Trophoblast cell (in vitro differentiated cells and primary cell): ENCODE results near the gene IBTK.

Experiments used
- DNase-seq, 2 donors: peaks; one replicate each; pipeline ENCODE4 v3.0.0-alpha.2; 2016
- H2AFZ ChIP-seq: 2 replicates; pipeline ENCODE4 v1.6.1; 2013; ENCODE audit warnings: low read length, moderate library complexity, mild to moderate bottlenecking; ENCODE audit not compliant: insufficient read depth, poor library complexity
- H2AK5ac ChIP-seq: 2 replicates; pipeline ENCODE4 v1.6.1; 2013; ENCODE audit warnings: mild to moderate bottlenecking, low read length
- H2BK120ac ChIP-seq: 2 replicates; pipeline ENCODE4 v1.6.1; 2013; ENCODE audit warnings: low read length, mild to moderate bottlenecking, moderate library complexity; ENCODE audit not compliant: insufficient read depth, poor library complexity
- H2BK12ac ChIP-seq: 2 replicates; pipeline ENCODE4 v1.6.1; 2013; ENCODE audit warnings: mild to moderate bottlenecking, low read length, moderate library complexity
- H2BK5ac ChIP-seq: 2 replicates; pipeline ENCODE4 v1.6.1; 2013; ENCODE audit warnings: low read length, low read depth, moderate library complexity, mild to moderate bottlenecking; ENCODE audit not compliant: poor library complexity
- H3K14ac ChIP-seq: 2 replicates; pipeline ENCODE4 v1.6.1; 2013; ENCODE audit warnings: mild to moderate bottlenecking, low read length
- H3K18ac ChIP-seq: 2 replicates; pipeline ENCODE4 v1.6.1; 2013; ENCODE audit warnings: mild to moderate bottlenecking, low read length
- H3K23ac ChIP-seq: 2 replicates; pipeline ENCODE4 v1.6.1; 2013; ENCODE audit warnings: low read length
- H3K27ac ChIP-seq: 2 replicates; pipeline ENCODE4 v1.5.1; 2013; ENCODE audit warnings: low read depth, mild to moderate bottlenecking, inconsistent platforms, low read length, moderate library complexity
- H3K27me3 ChIP-seq: 2 replicates; pipeline ENCODE4 v1.6.1; 2013; ENCODE audit warnings: inconsistent platforms, mild to moderate bottlenecking, low read length, moderate library complexity; ENCODE audit not compliant: insufficient read depth
- H3K36me3 ChIP-seq, 2 experiments: 1 replicate in 1 of 2; 2 replicates in 1 of 2; pipeline ENCODE4 v1.6.1; 2013; ENCODE audit warnings: low read length in 2 of 2, mild to moderate bottlenecking in 2 of 2, moderate library complexity in 1 of 2; ENCODE audit not compliant: insufficient read depth in 2 of 2, control insufficient read depth in 1 of 2
- H3K4ac ChIP-seq: 2 replicates; pipeline ENCODE4 v1.6.1; 2013; ENCODE audit warnings: low read depth, mild to moderate bottlenecking, low read length, moderate library complexity
- H3K4me1 ChIP-seq, 2 experiments: 1 replicate in 1 of 2; 2 replicates in 1 of 2; pipeline ENCODE4 v1.6.1; 2013; ENCODE audit warnings: low read length in 2 of 2, mild to moderate bottlenecking in 2 of 2, moderate library complexity in 1 of 2; ENCODE audit not compliant: insufficient read depth in 2 of 2, control insufficient read depth in 1 of 2
- H3K4me2 ChIP-seq: 2 replicates; pipeline ENCODE4 v1.6.1; 2013; ENCODE audit warnings: inconsistent platforms, mild to moderate bottlenecking, low read length, moderate library complexity
- H3K4me3 ChIP-seq: 2 replicates; pipeline ENCODE4 v1.5.1; 2013; ENCODE audit warnings: mild to moderate bottlenecking, low read depth, low read length, inconsistent platforms
- H3K79me1 ChIP-seq: one replicate; pipeline ENCODE4 v1.6.1; 2013; ENCODE audit warnings: low read length
- H3K79me2 ChIP-seq: 2 replicates; pipeline ENCODE4 v1.6.1; 2013; ENCODE audit warnings: low read length, mild to moderate bottlenecking; ENCODE audit not compliant: control insufficient read depth, insufficient read depth, poor library complexity
- H3K9ac ChIP-seq: 2 replicates; pipeline ENCODE4 v1.6.1; 2013; ENCODE audit warnings: mild to moderate bottlenecking, low read length
- H3K9me3 ChIP-seq: 2 replicates; pipeline ENCODE4 v1.6.1; 2013; ENCODE audit warnings: low read depth, mild to moderate bottlenecking, control low read depth, inconsistent platforms, low read length; ENCODE audit not compliant: insufficient read depth
- H4K12ac ChIP-seq: 2 replicates; pipeline ENCODE4 v1.6.1; 2013; ENCODE audit warnings: low read depth, mild to moderate bottlenecking, low read length, moderate library complexity
- H4K8ac ChIP-seq: 2 replicates; pipeline ENCODE4 v1.6.1; 2013; ENCODE audit warnings: low read depth, mild to moderate bottlenecking, low read length, moderate library complexity
- H4K91ac ChIP-seq: one replicate; pipeline ENCODE4 v1.6.1; 2013; ENCODE audit warnings: low read depth, mild to moderate bottlenecking, low read length, moderate library complexity
- WGBS: extraction: QIAGEN DNeasy Blood & Tissue Kit; methylation state at CpG from one replicate; pipeline ENCODE4 v1.1.7; 2013; ENCODE audit warnings: missing lambda C conversion rate; ENCODE audit not compliant: insufficient read length, insufficient coverage; ENCODE audit errors: extremely low coverage; 5-methylcytosine and 5-hydroxymethylcytosine counted together

The IBTK gene

GRCh38 chr6:82237013-82237412 is 10.5 kb downstream of the IBTK start:
- WGBS, result no CpG with 5 or more reads among the region's 1 CpG
- no peaks in the 10 kb centered on the region for H3K9me3 ChIP-seq
- no peak overlapping the region for H3K4ac ChIP-seq

GRCh38 chr6:82227770-82228169 is 19.8 kb downstream of the IBTK start:
- Histone ChIP-seq H3K14ac (no peak overlapping the region), H3K23ac (no peak overlapping the region), H2BK120ac (no peak overlapping the region), H3K79me1 (no peaks in the 10 kb centered on the region), H3K4me3 (no peak overlapping the region), H3K4ac (no peak overlapping the region), H3K9me3 (no peaks in the 10 kb centered on the region), H3K27me3 (no peaks in the 10 kb centered on the region), H2AFZ (no peak overlapping the region), H3K9ac (no peak overlapping the region), H4K91ac (no peak overlapping the region), H2BK5ac (no peak overlapping the region), H3K4me2 (no peak overlapping the region), H3K79me2 (no peaks in the 10 kb centered on the region), H3K4me1 (no peaks in the 10 kb centered on the region), H3K36me3 (peaks cover 5 to 7% of the 10 kb centered on the region in 2 experiments), H3K18ac (no peak overlapping the region), H2AK5ac (no peak overlapping the region), H3K27ac (no peak overlapping the region), H2BK12ac (no peak overlapping the region), H4K12ac (no peak overlapping the region), H4K8ac (no peak overlapping the region)
- DNase-seq, result no peak
- WGBS, result no CpG with 5 or more reads among the region's 1 CpG

More at GRCh38 chr6:82237013-82237412, 10.5 kb downstream of the IBTK start:
- H3K18ac ChIP-seq, result no peak overlapping the region
- no peak overlapping the region for H4K8ac ChIP-seq
- H3K14ac ChIP-seq, result no peak overlapping the region
- no peak overlapping the region for H3K4me2 ChIP-seq
- no peak overlapping the region for H3K9ac ChIP-seq
- H3K27me3 ChIP-seq, result no peaks in the 10 kb centered on the region
- H3K4me3 ChIP-seq, result no peak overlapping the region
- H2BK12ac ChIP-seq, result no peak overlapping the region
- no peak overlapping the region for H3K23ac ChIP-seq
- H4K91ac ChIP-seq, result no peak overlapping the region
- H2AK5ac ChIP-seq, result no peak overlapping the region
- no peaks in the 10 kb centered on the region for H3K79me2 ChIP-seq
- no peak overlapping the region for H2BK120ac ChIP-seq
- H3K27ac ChIP-seq, result no peak overlapping the region
- no peak overlapping the region for H4K12ac ChIP-seq
- no peak overlapping the region for H2AFZ ChIP-seq
- no peak overlapping the region for H2BK5ac ChIP-seq
- H3K79me1 ChIP-seq, result no peaks in the 10 kb centered on the region
- peaks cover 13 to 19% of the 10 kb centered on the region in 2 experiments for H3K36me3 ChIP-seq
- DNase-seq, result no peak
- H3K4me1 ChIP-seq, result no peaks in the 10 kb centered on the region

GRCh38 chr6:82220167-82220566 is 27.4 kb downstream of the IBTK start:
- WGBS, result no CpG with 5 or more reads among the region's 2 CpGs
- Histone ChIP-seq H3K79me2 (no peaks in the 10 kb centered on the region), H4K91ac (no peak overlapping the region), H3K79me1 (no peaks in the 10 kb centered on the region), H2BK120ac (no peak overlapping the region), H2BK12ac (no peak overlapping the region), H4K8ac (no peak overlapping the region), H3K4me3 (no peak overlapping the region), H3K36me3 (peaks cover 12 to 17% of the 10 kb centered on the region in 2 experiments), H2BK5ac (no peak overlapping the region), H3K4ac (no peak overlapping the region), H3K14ac (no peak overlapping the region), H3K23ac (no peak overlapping the region), H2AFZ (no peak overlapping the region), H3K27me3 (no peaks in the 10 kb centered on the region), H3K4me1 (no peaks in the 10 kb centered on the region), H3K9me3 (no peaks in the 10 kb centered on the region), H3K9ac (no peak overlapping the region), H4K12ac (no peak overlapping the region), H3K4me2 (no peak overlapping the region), H3K18ac (no peak overlapping the region), H3K27ac (no peak overlapping the region), H2AK5ac (no peak overlapping the region)
- no peak for DNase-seq

GRCh38 chr6:82217018-82217586 is 30.4 kb downstream of the IBTK start:
- DNase-seq, result no peak
- no peaks in the 10 kb centered on the region for H3K27me3 ChIP-seq
- H3K9ac ChIP-seq, result no peak overlapping the region
- H3K18ac ChIP-seq, result no peak overlapping the region
- no peaks in the 10 kb centered on the region for H3K9me3 ChIP-seq
- no peak overlapping the region for H2AFZ ChIP-seq
- no CpG with 5 or more reads among the region's 1 CpG for WGBS
- H3K4ac ChIP-seq, result no peak overlapping the region
- no peak overlapping the region for H4K91ac ChIP-seq
- H2BK12ac ChIP-seq, result no peak overlapping the region
- no peak overlapping the region for H2AK5ac ChIP-seq
- H3K36me3 ChIP-seq, result peaks cover 9 to 12% of the 10 kb centered on the region in 2 experiments
- H2BK120ac ChIP-seq, result no peak overlapping the region
- no peaks in the 10 kb centered on the region for H3K79me2 ChIP-seq
- no peaks in the 10 kb centered on the region for H3K4me1 ChIP-seq
- H4K8ac ChIP-seq, result no peak overlapping the region
- no peaks in the 10 kb centered on the region for H3K79me1 ChIP-seq
- no peak overlapping the region for H3K4me2 ChIP-seq
- no peak overlapping the region for H3K23ac ChIP-seq
- H2BK5ac ChIP-seq, result no peak overlapping the region
- no peak overlapping the region for H3K27ac ChIP-seq
- H3K14ac ChIP-seq, result no peak overlapping the region
- no peak overlapping the region for H4K12ac ChIP-seq
- H3K4me3 ChIP-seq, result no peak overlapping the region
